Fibroblast of lung (primary cell): ENCODE results near the gene NCOR1. TPM values are rescaled to one million over a fixed set of nuclear protein-coding genes. Genes with fewer than 3 reads are reported as not detected.

Experiments used
- DNase-seq, 2 donors: peaks; one replicate each; pipeline versions ENCODE4 v3.0.0 to v3.0.0-alpha.2; 2010; ENCODE audit warnings: low read depth in 2 of 2
- H2AFZ ChIP-seq: 2 replicates; pipeline ENCODE4 v1.5.1; 2012; ENCODE audit warnings: low read length, control low read depth, inconsistent platforms
- H3K27ac ChIP-seq: 2 replicates; pipeline ENCODE4 v1.5.1; 2011; ENCODE audit warnings: low read length, control low read depth; ENCODE audit not compliant: insufficient read depth
- H3K27me3 ChIP-seq: 2 replicates; pipeline ENCODE4 v1.5.1; 2011; ENCODE audit warnings: mild to moderate bottlenecking, low read length; ENCODE audit not compliant: control insufficient read depth, insufficient read depth
- H3K36me3 ChIP-seq: 2 replicates; pipeline ENCODE4 v1.5.1; 2011; ENCODE audit warnings: low read length; ENCODE audit not compliant: control insufficient read depth, insufficient read depth
- H3K4me1 ChIP-seq: 2 replicates; pipeline ENCODE4 v1.5.1; 2011; ENCODE audit warnings: low read length; ENCODE audit not compliant: control insufficient read depth, insufficient read depth; ENCODE audit errors: extremely low read depth
- H3K4me2 ChIP-seq: 2 replicates; pipeline ENCODE4 v1.5.1; 2011; ENCODE audit warnings: low read length, control low read depth; ENCODE audit not compliant: insufficient read depth; ENCODE audit errors: extremely low read depth
- H3K4me3 ChIP-seq, 4 experiments: fragments of 200-600 bp in 1 of 4; sonication (generic) in 1 of 4; replicated peaks in 1 of 4; 2 replicates each; pipeline ENCODE4 v1.5.1; 2011 to 2016; ENCODE audit warnings: low read length in 4 of 4, low read depth in 3 of 4, mild to moderate bottlenecking in 3 of 4, control low read depth in 2 of 4, inconsistent platforms in 1 of 4, mixed read lengths in 1 of 4; ENCODE audit not compliant: insufficient read depth in 1 of 4; ENCODE audit errors: control extremely low read depth in 1 of 4
- H3K79me2 ChIP-seq: 2 replicates; pipeline ENCODE4 v1.5.1; 2012; ENCODE audit warnings: mild to moderate bottlenecking, low read length, inconsistent platforms; ENCODE audit not compliant: control insufficient read depth, insufficient read depth
- H3K9ac ChIP-seq: 2 replicates; pipeline ENCODE4 v1.5.1; 2011; ENCODE audit warnings: mild to moderate bottlenecking, low read length, control low read depth; ENCODE audit not compliant: insufficient read depth
- H3K9me3 ChIP-seq: 2 replicates; pipeline ENCODE4 v1.5.1; 2012; ENCODE audit warnings: low read depth, low read length; ENCODE audit not compliant: control insufficient read depth, insufficient read depth
- H4K20me1 ChIP-seq: 2 replicates; pipeline ENCODE4 v1.5.1; 2011; ENCODE audit warnings: low read length; ENCODE audit not compliant: control insufficient read depth, insufficient read depth; ENCODE audit errors: extremely low read depth
- EZH2 ChIP-seq: IDR thresholded peaks from 2 replicates; pipeline ENCODE4 v1.5.1; 2012; ENCODE audit warnings: low read length, control low read depth, mild to moderate bottlenecking; ENCODE audit errors: missing control alignments
- polyA plus RNA-seq, 2 donors: library from polyadenylated mRNA; depleted of rRNA in 1 of 2; stranded (reverse) in 1 of 2; unstranded in 1 of 2; fragments of >200 nt; gene quantifications; 2 replicates each; pipeline ENCODE4 v1.2.1, GENCODE V29; 2011 to 2012; ENCODE audit warnings: missing spikeins in 1 of 2
- total RNA-seq: library from RNA; depleted of rRNA; stranded (reverse); fragments of >200 nt; gene quantifications from 2 replicates; pipeline ENCODE4 v1.2.1, GENCODE V29; 2014
- TF ChIP-seq, protein P1 (sequence below), 2 donors: IDR thresholded peaks in 1 of 2; conservative IDR thresholded peaks in 1 of 2; 1 replicate in 1 of 2; 2 replicates in 1 of 2; pipeline ENCODE4 v1.5.1; 2011 to 2012; ENCODE audit warnings: low read length in 2 of 2, control low read depth in 1 of 2, inconsistent platforms in 1 of 2, low read depth in 1 of 2, mild to moderate bottlenecking in 1 of 2

The NCOR1 gene
- total and polyA plus RNA-seq, 2 donors (not counting 1 experiment from before 2014, with no cell fraction given) = 67.6 to 106 TPM

GRCh38 chr17:16075949-16076348 lies 139.4 kb downstream of the NCOR1 start:
- no peak overlapping the region for H3K9ac ChIP-seq
- no peak overlapping the region for H3K27ac ChIP-seq
- no peak for DNase-seq
- no peaks in the 10 kb centered on the region for H3K79me2 ChIP-seq
- H3K36me3 ChIP-seq = peaks cover 15% of the 10 kb centered on the region
- H4K20me1 ChIP-seq = no peaks in the 10 kb centered on the region
- no peaks in the 10 kb centered on the region for H3K4me1 ChIP-seq
- H3K4me2 ChIP-seq = no peak overlapping the region
- H3K27me3 ChIP-seq = no peaks in the 10 kb centered on the region
- no peak overlapping the region for H3K4me3 ChIP-seq
- TF ChIP-seq EZH2 = no peak
- TF ChIP-seq, protein P1, sequence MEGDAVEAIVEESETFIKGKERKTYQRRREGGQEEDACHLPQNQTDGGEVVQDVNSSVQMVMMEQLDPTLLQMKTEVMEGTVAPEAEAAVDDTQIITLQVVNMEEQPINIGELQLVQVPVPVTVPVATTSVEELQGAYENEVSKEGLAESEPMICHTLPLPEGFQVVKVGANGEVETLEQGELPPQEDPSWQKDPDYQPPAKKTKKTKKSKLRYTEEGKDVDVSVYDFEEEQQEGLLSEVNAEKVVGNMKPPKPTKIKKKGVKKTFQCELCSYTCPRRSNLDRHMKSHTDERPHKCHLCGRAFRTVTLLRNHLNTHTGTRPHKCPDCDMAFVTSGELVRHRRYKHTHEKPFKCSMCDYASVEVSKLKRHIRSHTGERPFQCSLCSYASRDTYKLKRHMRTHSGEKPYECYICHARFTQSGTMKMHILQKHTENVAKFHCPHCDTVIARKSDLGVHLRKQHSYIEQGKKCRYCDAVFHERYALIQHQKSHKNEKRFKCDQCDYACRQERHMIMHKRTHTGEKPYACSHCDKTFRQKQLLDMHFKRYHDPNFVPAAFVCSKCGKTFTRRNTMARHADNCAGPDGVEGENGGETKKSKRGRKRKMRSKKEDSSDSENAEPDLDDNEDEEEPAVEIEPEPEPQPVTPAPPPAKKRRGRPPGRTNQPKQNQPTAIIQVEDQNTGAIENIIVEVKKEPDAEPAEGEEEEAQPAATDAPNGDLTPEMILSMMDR (conservative IDR thresholded peaks at IDR 0.05 in 1 of 2, IDR thresholded peaks at IDR 0.05 in 1 of 2; ENCODE audit: low read depth in 1 of 2, low read length in 2 of 2) = no peak
- H3K9me3 ChIP-seq = no peaks in the 10 kb centered on the region
- H2AFZ ChIP-seq = no peak overlapping the region

- H2AFZ ChIP-seq = no peak overlapping the region
- peaks cover 9% of the 10 kb centered on the region for H3K36me3 ChIP-seq
- H3K4me2 ChIP-seq = no peak overlapping the region
- H3K4me3 ChIP-seq = no peak overlapping the region
- no peak overlapping the region for H3K27ac ChIP-seq
- TF ChIP-seq EZH2 = no peak
- TF ChIP-seq, protein P1 (conservative IDR thresholded peaks at IDR 0.05 in 1 of 2, IDR thresholded peaks at IDR 0.05 in 1 of 2; ENCODE audit: low read depth in 1 of 2, low read length in 2 of 2) = no peak
- no peaks in the 10 kb centered on the region for H3K9me3 ChIP-seq
- DNase-seq = no peak
- H3K4me1 ChIP-seq = no peaks in the 10 kb centered on the region
- H3K9ac ChIP-seq = no peak overlapping the region
- H4K20me1 ChIP-seq = no peaks in the 10 kb centered on the region
- H3K79me2 ChIP-seq = no peaks in the 10 kb centered on the region
- H3K27me3 ChIP-seq = no peaks in the 10 kb centered on the region
Measured at GRCh38 chr17:16074423-16074822, 140.9 kb downstream of the NCOR1 start.

- Histone ChIP-seq H3K36me3 (peaks cover 7% of the 10 kb centered on the region), H3K4me3 (no peak overlapping the region), H3K27ac (no peak overlapping the region), H2AFZ (no peak overlapping the region), H3K4me2 (no peak overlapping the region), H3K9ac (no peak overlapping the region), H3K9me3 (no peaks in the 10 kb centered on the region), H3K27me3 (no peaks in the 10 kb centered on the region), H4K20me1 (no peaks in the 10 kb centered on the region), H3K4me1 (no peaks in the 10 kb centered on the region), H3K79me2 (no peaks in the 10 kb centered on the region)
- no peak for DNase-seq
- no peak for TF ChIP-seq EZH2
- TF ChIP-seq, protein P1 (conservative IDR thresholded peaks at IDR 0.05 in 1 of 2, IDR thresholded peaks at IDR 0.05 in 1 of 2; ENCODE audit: low read depth in 1 of 2, low read length in 2 of 2) = no peak
Measured at GRCh38 chr17:16073845-16074244, 141.5 kb downstream of the NCOR1 start.
